ENCODE results near the gene PREX1.

DNA sequence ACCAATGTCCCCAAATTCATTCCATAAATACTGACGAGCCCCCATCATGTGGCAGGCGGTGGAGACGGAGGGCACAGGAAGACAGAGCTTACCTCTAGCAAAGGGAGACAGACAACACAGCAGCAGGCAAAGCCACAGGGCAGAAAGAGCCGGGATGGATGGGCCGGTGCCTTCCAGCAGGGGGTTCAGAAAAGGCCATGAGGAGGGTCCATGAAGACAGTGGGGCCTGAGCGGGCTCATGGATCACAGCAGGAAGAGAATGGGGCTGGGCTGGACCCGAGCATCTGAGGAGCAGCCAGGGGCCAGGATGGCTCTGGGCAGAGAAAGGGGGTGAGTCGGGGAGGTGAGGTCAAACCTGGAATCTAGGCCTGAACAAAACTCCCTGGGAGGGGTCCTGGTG is 42.0 kb downstream of the PREX1 start:
- no peak for TF ChIP-seq CTCF (IDR thresholded peaks at IDR 0.05)
- TF ChIP-seq POLR2A (IDR thresholded peaks at IDR 0.05), result no peak
- no peak for TF ChIP-seq POLR2AphosphoS5 (IDR thresholded peaks at IDR 0.05)
